Epithelial cell of esophagus (primary cell): ENCODE results near the gene ZBTB4.

Source experiments
- DNase-seq: peaks from one replicate; pipeline ENCODE4 v3.0.0; 2010; ENCODE audit warnings: low read depth
- H3K4me3 ChIP-seq: 2 replicates; pipeline ENCODE4 v1.5.1; 2011; ENCODE audit warnings: mild to moderate bottlenecking, low read length, control low read depth
- CTCF ChIP-seq: IDR thresholded peaks from 2 replicates; pipeline ENCODE4 v1.5.1; 2011; ENCODE audit warnings: low read depth, mild to moderate bottlenecking, low read length, control low read depth, inconsistent platforms; ENCODE audit not compliant: insufficient read depth; ENCODE audit errors: missing control alignments

Gene ZBTB4

GRCh38 chr17:7502987-7503386 lies 23.6 kb upstream of the ZBTB4 start:
- DNase-seq: no peak
- peak; percentile 29 for TF ChIP-seq CTCF
- H3K4me3 ChIP-seq: no peak overlapping the region

- no peak for TF ChIP-seq CTCF
- no peak overlapping the region for H3K4me3 ChIP-seq
- no peak for DNase-seq
These were observed 22.9 kb upstream of the ZBTB4 start for GRCh38 chr17:7502171-7502847.

GRCh38 chr17:7501729-7502128 lies 22.3 kb upstream of the ZBTB4 start:
- TF ChIP-seq CTCF: no peak
- H3K4me3 ChIP-seq: no peak overlapping the region
- no peak for DNase-seq

GRCh38 chr17:7499161-7499560 lies 19.7 kb upstream of the ZBTB4 start:
- no peak for TF ChIP-seq CTCF
- H3K4me3 ChIP-seq: no peak overlapping the region
- no peak for DNase-seq

- no peak for DNase-seq
- TF ChIP-seq CTCF: no peak
- H3K4me3 ChIP-seq: no peak overlapping the region
These were observed 18.2 kb upstream of the ZBTB4 start for GRCh38 chr17:7497636-7498035.

GRCh38 chr17:7497228-7497627 lies 17.8 kb upstream of the ZBTB4 start:
- no peak for DNase-seq
- H3K4me3 ChIP-seq: no peak overlapping the region
- no peak for TF ChIP-seq CTCF
